CD4-positive, alpha-beta memory T cell (primary cell): ENCODE results near the gene HOXD11. TPM values are rescaled to one million over a fixed set of nuclear protein-coding genes. Genes with fewer than 3 reads are reported as not detected.

Experiments
- CTCF ChIA-PET: fragments of 350-600 bp; sonication (Branson Sonifier 250); formaldehyde crosslinking; loops from one replicate; lab custom pipeline; 2021; ENCODE audit warnings: inconsistent platforms; ENCODE audit not compliant: partially characterized antibody; lab: Charles Lee
- POLR2A ChIA-PET: fragments of 350-600 bp; sonication (Branson Sonifier 250); formaldehyde crosslinking; loops from one replicate; lab custom pipeline; 2021; ENCODE audit not compliant: partially characterized antibody; lab: Charles Lee
- DNase-seq, 5 donors: peaks; one replicate each; pipeline versions ENCODE4 v3.0.0 to v3.0.0-alpha.2; 2020 to 2022; ENCODE audit warnings: mixed read lengths in 1 of 5
- H3K27ac ChIP-seq: one replicate; pipeline ENCODE4 v1.7.0; 2013; ENCODE audit warnings: low read depth, low read length
- H3K27me3 ChIP-seq: 2 replicates; pipeline ENCODE4 v1.7.0; 2013; ENCODE audit warnings: mild to moderate bottlenecking, low read length, moderate library complexity; ENCODE audit not compliant: insufficient read depth
- H3K36me3 ChIP-seq: 2 replicates; pipeline ENCODE4 v1.7.0; 2013; ENCODE audit warnings: mild to moderate bottlenecking, low read length, moderate library complexity; ENCODE audit not compliant: insufficient read depth
- H3K4me1 ChIP-seq: 2 replicates; pipeline ENCODE4 v1.7.0; 2013; ENCODE audit warnings: mild to moderate bottlenecking, low read length, moderate library complexity; ENCODE audit not compliant: insufficient read depth
- H3K4me3 ChIP-seq, 2 donors: one replicate each; pipeline ENCODE4 v1.7.0; 2013; ENCODE audit warnings: low read length in 2 of 2, mild to moderate bottlenecking in 1 of 2
- H3K9me3 ChIP-seq, 2 donors: one replicate each; pipeline ENCODE4 v1.7.0; 2013; ENCODE audit warnings: low read length in 2 of 2, control low read depth in 1 of 2; ENCODE audit not compliant: control insufficient read depth in 1 of 2
- H3K27ac Mint-ChIP-seq, 7 donors: one replicate each; pipeline ENCODE4 v1.8.0; 2020 to 2021; ENCODE audit warnings: mixed read lengths in 7 of 7, mild to moderate bottlenecking in 6 of 7, inconsistent platforms in 3 of 7, moderate library complexity in 3 of 7
- H3K27me3 Mint-ChIP-seq, 2 donors: one replicate each; pipeline ENCODE4 v1.8.0; 2020 to 2021; ENCODE audit warnings: mixed read lengths in 2 of 2
- H3K36me3 Mint-ChIP-seq, 2 donors: one replicate each; pipeline ENCODE4 v1.8.0; 2020 to 2021; ENCODE audit warnings: mixed read lengths in 2 of 2, inconsistent platforms in 1 of 2, mild to moderate bottlenecking in 1 of 2
- H3K4me1 Mint-ChIP-seq, 4 donors: one replicate each; pipeline ENCODE4 v1.8.0; 2020 to 2021; ENCODE audit warnings: mixed read lengths in 4 of 4, mild to moderate bottlenecking in 1 of 4
- H3K4me3 Mint-ChIP-seq, 8 donors: one replicate each; pipeline ENCODE4 v1.8.0; 2020 to 2021; ENCODE audit warnings: mixed read lengths in 8 of 8, mild to moderate bottlenecking in 7 of 8, moderate library complexity in 6 of 8, inconsistent platforms in 3 of 8
- H3K9me3 Mint-ChIP-seq, 8 donors: one replicate each; pipeline ENCODE4 v1.8.0; 2020 to 2021; ENCODE audit warnings: mixed read lengths in 8 of 8, mild to moderate bottlenecking in 5 of 8, inconsistent platforms in 3 of 8, moderate library complexity in 1 of 8
- intact Hi-C: fragments of 100-400 bp; cut with micrococcal nuclease; formaldehyde crosslinking; loops from one replicate; pipeline ENCODE4 v1.15.1; 2023
- polyA plus RNA-seq, 2 donors: library from polyadenylated mRNA; unstranded; fragments of 300-500 nt; fragmentation: Illumina TruSeq; gene quantifications; one replicate each; pipeline ENCODE4 v1.2.3, GENCODE V29; 2021
- total RNA-seq, 2 experiments: library from RNA; stranded (reverse); gene quantifications; one replicate each; pipeline ENCODE4 v1.2.3, GENCODE V29; 2021

Gene HOXD11
- total and polyA plus RNA-seq, 4 experiments from 2014 or later = not detected

DNA sequence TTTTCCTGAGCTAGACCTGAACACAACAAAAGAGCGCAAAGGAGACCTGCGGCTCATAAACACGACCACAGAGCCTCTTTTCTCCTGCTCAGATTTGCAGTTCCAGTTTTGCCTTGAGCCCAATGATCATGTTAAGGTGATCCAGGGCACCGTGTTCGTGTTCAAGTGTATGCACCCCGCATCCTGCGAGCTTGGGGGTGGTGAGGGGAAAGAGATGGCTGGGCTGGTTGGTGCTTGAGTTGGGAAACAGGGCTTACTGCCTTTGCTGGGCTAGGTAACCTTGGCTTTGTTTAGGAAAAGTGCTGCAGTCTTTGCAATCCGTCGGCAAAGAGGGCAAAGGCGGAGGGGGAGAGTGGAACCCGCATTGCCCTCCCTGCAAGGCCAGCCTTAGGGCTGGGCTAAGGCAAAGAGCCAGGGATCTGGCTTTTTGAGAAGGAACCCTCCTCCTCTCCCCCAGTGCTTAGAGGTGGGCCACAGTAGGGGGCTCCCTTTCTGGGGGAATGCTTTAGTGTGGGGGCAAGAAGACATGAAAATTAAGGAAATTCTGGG is 10.8 kb downstream of the HOXD11 start:
- no peaks in the 10 kb centered on the region for H3K36me3 ChIP-seq
- Mint-ChIP-seq H3K4me1 (peaks cover 4 to 19% (median 8%) of the 10 kb centered on the region in 4 donors), H3K36me3 (peaks cover 0 to 4% of the 10 kb centered on the region in 2 donors), H3K4me3 (peak overlapping the region in 1 of 8 donors; percentile 59), H3K27ac (peak overlapping the region in 3 of 7 donors; percentile 15 to 81 (median 59)), H3K27me3 (peaks cover 66 to 71% of the 10 kb centered on the region in 2 donors), H3K9me3 (peaks cover 2 to 33% (median 16%) of the 10 kb centered on the region in 8 donors)
- no peak overlapping the region for H3K27ac ChIP-seq
- POLR2A ChIA-PET = no interaction called here
- no peak for DNase-seq
- H3K4me3 ChIP-seq = no peak overlapping the region
- H3K9me3 ChIP-seq = no peaks in the 10 kb centered on the region
- H3K27me3 ChIP-seq = peaks cover 73% of the 10 kb centered on the region
- H3K4me1 ChIP-seq = peaks cover 15% of the 10 kb centered on the region
- intact Hi-C loops = no loop called here
- CTCF ChIA-PET = interaction anchor here (0.6 kb wide), 1 partner anchor 326 kb away, joined by 6 read pairs; no protein-coding TSS in a partner anchor

GRCh38 chr2:176118601-176119339 is 11.7 kb downstream of the HOXD11 start:
- ChIA-PET CTCF (no interaction called here), POLR2A (no interaction called here)
- no peaks in the 10 kb centered on the region for H3K9me3 ChIP-seq
- no peak overlapping the region for H3K4me3 ChIP-seq
- Mint-ChIP-seq H3K27ac (peak overlapping the region in 3 of 7 donors; percentile 61 to 81 (median 76)), H3K9me3 (peaks cover 2 to 33% (median 16%) of the 10 kb centered on the region in 8 donors), H3K27me3 (peaks cover 66 to 67% of the 10 kb centered on the region in 2 donors), H3K36me3 (peaks cover 0 to 4% of the 10 kb centered on the region in 2 donors), H3K4me1 (peaks cover 4 to 24% (median 10%) of the 10 kb centered on the region in 4 donors), H3K4me3 (peak overlapping the region in 6 of 8 donors; percentile 25 to 72 (median 51))
- no peak overlapping the region for H3K27ac ChIP-seq
- H3K36me3 ChIP-seq = no peaks in the 10 kb centered on the region
- H3K4me1 ChIP-seq = peaks cover 19% of the 10 kb centered on the region
- H3K27me3 ChIP-seq = peaks cover 69% of the 10 kb centered on the region
- DNase-seq = no peak
- intact Hi-C loops = no loop called here

GRCh38 chr2:176120364-176121189 is 13.5 kb downstream of the HOXD11 start:
- H3K4me3 Mint-ChIP-seq = peak overlapping the region in 3 of 8 donors; percentile 17 to 43 (median 26)

GRCh38 chr2:176121190-176122051 is 14.3 kb downstream of the HOXD11 start:
- H3K4me3 Mint-ChIP-seq = peak overlapping the region in 3 of 8 donors; percentile 31 to 43 (median 38)
- DNase-seq = no peak
- peak overlapping the region in 4 of 7 donors; percentile 13 to 81 (median 35) for H3K27ac Mint-ChIP-seq
- intact Hi-C loops = no loop called here
- H3K4me1 Mint-ChIP-seq = peaks cover 4 to 26% (median 12%) of the 10 kb centered on the region in 4 donors
- Histone ChIP-seq H3K27ac (no peak overlapping the region), H3K27me3 (peaks cover 82% of the 10 kb centered on the region), H3K36me3 (no peaks in the 10 kb centered on the region), H3K9me3 (no peaks in the 10 kb centered on the region), H3K4me1 (peaks cover 19% of the 10 kb centered on the region), H3K4me3 (no peak overlapping the region)
- POLR2A ChIA-PET = interaction anchor here (1.8 kb wide), 1 partner anchor 11 kb away, joined by 4 read pairs; no protein-coding TSS in a partner anchor
- CTCF ChIA-PET = interaction anchor here (0.7 to 1.8 kb wide), 3 partner anchors 334 to 1027 kb away, joined by 3 to 6 read pairs (median 3); no protein-coding TSS in a partner anchor
- peaks cover 72% of the 10 kb centered on the region in 2 donors for H3K27me3 Mint-ChIP-seq
- peaks cover 0 to 6% of the 10 kb centered on the region in 2 donors for H3K36me3 Mint-ChIP-seq
- peaks cover 2 to 33% (median 16%) of the 10 kb centered on the region in 8 donors for H3K9me3 Mint-ChIP-seq

More at GRCh38 chr2:176120364-176121189, 13.5 kb downstream of the HOXD11 start:
- H3K4me1 ChIP-seq = peaks cover 19% of the 10 kb centered on the region
- no peak overlapping the region for H3K4me3 ChIP-seq
- ChIA-PET POLR2A (interaction anchor here (1.8 kb wide), 1 partner anchor 10 kb away, joined by 4 read pairs; no protein-coding TSS in a partner anchor), CTCF (interaction anchor here (0.6 to 1.8 kb wide), 5 partner anchors 10 to 1028 kb away, joined by 3 to 6 read pairs (median 3); no protein-coding TSS in a partner anchor)
- no peaks in the 10 kb centered on the region for H3K9me3 ChIP-seq
- H3K36me3 Mint-ChIP-seq = peaks cover 0 to 6% of the 10 kb centered on the region in 2 donors
- no peak overlapping the region for H3K27ac ChIP-seq
- intact Hi-C loops = no loop called here
- peak overlapping the region in 2 of 7 donors; percentile 35 to 81 for H3K27ac Mint-ChIP-seq
- H3K9me3 Mint-ChIP-seq = peaks cover 2 to 33% (median 17%) of the 10 kb centered on the region in 8 donors
- H3K36me3 ChIP-seq = no peaks in the 10 kb centered on the region
- no peak for DNase-seq
- H3K4me1 Mint-ChIP-seq = peaks cover 4 to 26% (median 12%) of the 10 kb centered on the region in 4 donors
- peaks cover 69 to 72% of the 10 kb centered on the region in 2 donors for H3K27me3 Mint-ChIP-seq
- peaks cover 80% of the 10 kb centered on the region for H3K27me3 ChIP-seq

DNA sequence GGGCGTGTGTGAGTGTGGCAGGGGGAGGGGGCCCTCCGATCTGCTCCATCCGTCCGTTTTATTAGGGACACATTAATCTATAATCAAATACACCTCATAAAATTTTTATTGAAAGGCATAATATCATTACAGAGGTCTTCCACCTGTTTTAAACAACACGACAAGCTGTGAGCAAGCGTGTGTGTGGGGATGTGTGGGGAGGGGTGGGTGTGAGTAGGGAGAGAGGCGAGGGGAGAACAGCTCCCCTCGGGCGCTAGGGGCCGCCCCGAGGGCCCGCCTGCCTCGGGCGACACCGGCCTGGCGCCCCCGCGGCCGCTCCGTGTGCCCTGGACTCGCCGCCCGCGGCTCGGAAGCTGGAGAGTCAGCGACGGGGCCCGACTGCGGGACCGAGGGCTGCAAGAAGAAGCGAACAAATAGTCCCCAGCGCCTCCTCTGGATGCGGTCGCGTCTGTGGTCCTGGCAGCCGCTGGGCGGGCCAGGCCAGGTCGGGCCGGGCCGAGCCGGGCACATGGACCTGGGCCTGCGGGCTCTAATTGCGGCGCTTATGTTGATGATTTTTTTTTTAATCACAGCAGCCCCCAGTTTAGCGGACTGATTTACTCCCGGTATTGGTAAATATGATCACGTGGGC is 15.1 kb downstream of the HOXD11 start:
- Histone ChIP-seq H3K27ac (no peak overlapping the region), H3K4me3 (no peak overlapping the region), H3K36me3 (no peaks in the 10 kb centered on the region), H3K9me3 (no peaks in the 10 kb centered on the region), H3K4me1 (peaks cover 19% of the 10 kb centered on the region), H3K27me3 (peaks cover 82% of the 10 kb centered on the region)
- Mint-ChIP-seq H3K36me3 (peaks cover 0 to 6% of the 10 kb centered on the region in 2 donors), H3K4me3 (peak overlapping the region; percentile 33 to 81 (median 64)), H3K27me3 (peaks cover 70 to 71% of the 10 kb centered on the region in 2 donors), H3K4me1 (peaks cover 2 to 30% (median 12%) of the 10 kb centered on the region in 4 donors), H3K27ac (peak overlapping the region in 1 of 7 donors; percentile 75), H3K9me3 (peaks cover 2 to 26% (median 10%) of the 10 kb centered on the region in 8 donors)
- DNase-seq = no peak
- ChIA-PET POLR2A (no interaction called here), CTCF (interaction anchor here (0.7 kb wide), 1 partner anchor 432 kb away, joined by 3 read pairs; no protein-coding TSS in a partner anchor)
- intact Hi-C loops = no loop called here
